Measurements from ENCODE around the gene DNAJC5G. TPM values are rescaled to one million over a fixed set of nuclear protein-coding genes. Genes with fewer than 3 reads are reported as not detected.

DNAJC5G gene
- total RNA-seq, 1 experiment from 2014 or later = 0.25 TPM

DNA sequence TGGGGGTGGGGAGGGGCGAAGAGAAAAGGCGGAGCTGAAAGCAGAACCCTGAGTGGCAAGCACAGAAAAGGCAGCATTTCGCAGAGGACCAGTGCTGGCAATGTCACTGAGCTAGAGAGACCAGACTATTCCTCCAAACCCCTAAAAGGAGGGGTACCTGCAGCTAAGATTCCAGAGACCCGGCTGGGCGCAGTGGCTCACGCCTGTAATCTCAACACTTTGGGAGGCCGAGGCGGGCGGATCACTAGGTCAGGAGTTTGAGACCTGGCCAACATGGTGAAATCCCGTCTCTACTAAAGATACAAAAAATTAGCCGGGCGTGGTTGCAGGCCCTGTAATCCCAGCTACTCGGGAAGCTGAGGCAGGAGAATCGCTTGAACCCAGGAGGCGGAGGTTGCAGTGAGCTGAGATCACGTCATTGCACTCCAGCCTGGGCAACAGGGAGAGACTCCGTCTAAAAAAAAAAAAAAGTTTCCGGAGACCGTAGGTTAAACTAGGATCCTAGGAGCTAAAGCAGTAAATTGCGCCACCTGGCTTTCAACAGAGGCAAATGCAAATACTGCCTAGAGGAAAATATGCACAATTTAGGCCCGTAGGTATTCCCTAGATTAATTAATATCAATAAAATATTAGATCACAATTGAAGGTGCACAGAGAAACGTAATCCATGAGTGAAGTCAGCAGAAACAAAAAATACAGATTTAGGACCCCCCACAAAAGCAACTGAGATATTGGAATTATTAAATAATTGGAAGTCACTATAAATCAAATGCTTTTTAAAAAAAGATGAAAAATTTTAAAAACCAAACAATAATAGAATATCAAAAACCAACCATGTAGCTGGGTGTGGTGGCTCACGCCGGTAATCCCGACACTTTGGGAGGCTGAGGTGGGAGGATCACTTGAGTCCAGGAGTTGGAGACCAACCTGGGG is 28.1 kb downstream of the DNAJC5G start:
- no TSS peak for BruUV-seq (replicated peaks)
- intact Hi-C loops (cut with micrococcal nuclease; ENCODE audit: unreplicated experiment) = loop anchor here (1.0 kb wide), 4 partner anchors 23 to 205 kb away; no protein-coding TSS in a partner anchor
- Mint-ChIP-seq H3K4me1 (ENCODE audit: low read depth, unreplicated experiment) (peaks cover 12% of the 10 kb centered on the region), H3K27ac (ENCODE audit: unreplicated experiment) (peak overlapping the region; percentile 55), H3K36me3 (ENCODE audit: insufficient read depth, unreplicated experiment) (no peaks in the 10 kb centered on the region), H3K4me3 (ENCODE audit: unreplicated experiment) (peak overlapping the region; percentile 40), H3K9me3 (ENCODE audit: unreplicated experiment) (no peaks in the 10 kb centered on the region), H3K27me3 (ENCODE audit: insufficient read depth, unreplicated experiment) (peaks cover 3% of the 10 kb centered on the region)
- Histone ChIP-seq H3K36me3 (ENCODE audit: control insufficient read depth, insufficient read depth, low read length) (no peaks in the 10 kb centered on the region), H3K27me3 (replicated peaks; ENCODE audit: control insufficient read depth, insufficient read depth, low read length) (no peaks in the 10 kb centered on the region), H3K4me3 (ENCODE audit: low read depth, low read length) (no peak overlapping the region), H3K4me1 (peaks cover 6% of the 10 kb centered on the region; the same call in 1 of the 2 replicates), H3K9me3 (no peaks in the 10 kb centered on the region)
- POLR2A ChIA-PET = interaction anchor here (0.9 kb wide), 1 partner anchor 10 kb away, joined by 4 read pairs; no protein-coding TSS in a partner anchor
- TF ChIP-seq, protein P1, sequence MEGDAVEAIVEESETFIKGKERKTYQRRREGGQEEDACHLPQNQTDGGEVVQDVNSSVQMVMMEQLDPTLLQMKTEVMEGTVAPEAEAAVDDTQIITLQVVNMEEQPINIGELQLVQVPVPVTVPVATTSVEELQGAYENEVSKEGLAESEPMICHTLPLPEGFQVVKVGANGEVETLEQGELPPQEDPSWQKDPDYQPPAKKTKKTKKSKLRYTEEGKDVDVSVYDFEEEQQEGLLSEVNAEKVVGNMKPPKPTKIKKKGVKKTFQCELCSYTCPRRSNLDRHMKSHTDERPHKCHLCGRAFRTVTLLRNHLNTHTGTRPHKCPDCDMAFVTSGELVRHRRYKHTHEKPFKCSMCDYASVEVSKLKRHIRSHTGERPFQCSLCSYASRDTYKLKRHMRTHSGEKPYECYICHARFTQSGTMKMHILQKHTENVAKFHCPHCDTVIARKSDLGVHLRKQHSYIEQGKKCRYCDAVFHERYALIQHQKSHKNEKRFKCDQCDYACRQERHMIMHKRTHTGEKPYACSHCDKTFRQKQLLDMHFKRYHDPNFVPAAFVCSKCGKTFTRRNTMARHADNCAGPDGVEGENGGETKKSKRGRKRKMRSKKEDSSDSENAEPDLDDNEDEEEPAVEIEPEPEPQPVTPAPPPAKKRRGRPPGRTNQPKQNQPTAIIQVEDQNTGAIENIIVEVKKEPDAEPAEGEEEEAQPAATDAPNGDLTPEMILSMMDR (IDR thresholded peaks at IDR 0.05; ENCODE audit: insufficient read depth in 1 of 2, low read depth in 1 of 2, low read length in 1 of 2, severe bottlenecking in 1 of 2, unreplicated experiment in 1 of 2) = peak; percentile 90 to 92
- CTCF ChIA-PET = interaction anchor here (0.6 to 2.3 kb wide), 20 partner anchors 9 to 1425 kb away, joined by 3 to 41 read pairs (median 5); partner anchors contain the start of genes ASXL2, SLC30A3 and TRIM54
- peak; percentile 67 to 70 for DNase-seq

DNA sequence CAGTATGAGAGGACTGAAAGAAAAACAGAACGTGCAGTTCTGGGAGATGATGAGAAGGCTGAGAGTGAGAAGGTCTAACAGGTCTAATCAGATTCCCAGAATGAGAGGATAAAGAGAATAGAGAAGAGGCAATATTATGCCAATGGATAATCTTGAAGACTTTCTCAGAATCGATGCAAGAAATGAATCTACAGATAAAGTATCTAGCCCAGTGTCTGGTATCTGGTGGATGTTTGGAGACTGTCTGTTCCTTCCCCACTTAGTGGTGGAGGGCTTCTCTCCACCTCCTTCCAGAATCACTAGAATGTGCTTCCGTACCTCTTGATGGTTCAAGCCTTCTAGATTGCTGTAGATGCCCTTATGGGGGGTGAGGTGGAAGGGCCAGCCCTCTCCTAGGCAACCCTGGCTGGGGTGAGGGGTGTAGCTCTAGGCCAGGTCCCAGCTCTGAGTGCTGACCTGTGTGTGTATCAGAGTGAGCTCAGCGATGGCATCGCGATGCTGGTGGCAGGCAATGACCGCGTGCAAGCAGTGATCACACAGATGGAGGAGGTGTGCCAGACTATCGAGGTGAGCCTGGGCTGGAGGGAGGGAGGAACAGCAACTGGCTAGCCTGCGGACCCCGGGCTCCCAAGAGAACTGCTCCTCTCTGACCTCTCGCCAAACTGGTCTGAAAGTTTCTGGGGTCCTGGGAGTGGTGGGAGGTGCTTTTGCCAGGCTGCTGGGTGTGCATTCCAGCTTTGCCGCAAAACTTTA is 29.4 kb downstream of the DNAJC5G start:
- no TSS peak for BruUV-seq (replicated peaks)
- H3K27ac Mint-ChIP-seq (ENCODE audit: unreplicated experiment) = no peak overlapping the region
- no peak overlapping the region for H3K4me3 Mint-ChIP-seq (ENCODE audit: unreplicated experiment)
- ChIA-PET CTCF (no interaction called here), POLR2A (no interaction called here)
- no peaks in the 10 kb centered on the region for H3K4me1 Mint-ChIP-seq (ENCODE audit: low read depth, unreplicated experiment)
- H3K36me3 Mint-ChIP-seq (ENCODE audit: insufficient read depth, unreplicated experiment) = peaks cover 3% of the 10 kb centered on the region
- H3K36me3 ChIP-seq (ENCODE audit: control insufficient read depth, insufficient read depth, low read length) = no peaks in the 10 kb centered on the region
- TF ChIP-seq, protein P1 (IDR thresholded peaks at IDR 0.05; ENCODE audit: insufficient read depth in 1 of 2, low read depth in 1 of 2, low read length in 1 of 2, severe bottlenecking in 1 of 2, unreplicated experiment in 1 of 2) = no peak
- intact Hi-C loops (cut with micrococcal nuclease; ENCODE audit: unreplicated experiment) = no loop called here
- H3K9me3 Mint-ChIP-seq (ENCODE audit: unreplicated experiment) = no peaks in the 10 kb centered on the region
- H3K4me1 ChIP-seq = peaks cover 6% of the 10 kb centered on the region; the same call in 1 of the 2 replicates
- peaks cover 3% of the 10 kb centered on the region for H3K27me3 Mint-ChIP-seq (ENCODE audit: insufficient read depth, unreplicated experiment)
- no peaks in the 10 kb centered on the region for H3K27me3 ChIP-seq (replicated peaks; ENCODE audit: control insufficient read depth, insufficient read depth, low read length)
- no peaks in the 10 kb centered on the region for H3K9me3 ChIP-seq
- DNase-seq = no peak
- no peak overlapping the region for H3K4me3 ChIP-seq (ENCODE audit: low read depth, low read length)

DNA sequence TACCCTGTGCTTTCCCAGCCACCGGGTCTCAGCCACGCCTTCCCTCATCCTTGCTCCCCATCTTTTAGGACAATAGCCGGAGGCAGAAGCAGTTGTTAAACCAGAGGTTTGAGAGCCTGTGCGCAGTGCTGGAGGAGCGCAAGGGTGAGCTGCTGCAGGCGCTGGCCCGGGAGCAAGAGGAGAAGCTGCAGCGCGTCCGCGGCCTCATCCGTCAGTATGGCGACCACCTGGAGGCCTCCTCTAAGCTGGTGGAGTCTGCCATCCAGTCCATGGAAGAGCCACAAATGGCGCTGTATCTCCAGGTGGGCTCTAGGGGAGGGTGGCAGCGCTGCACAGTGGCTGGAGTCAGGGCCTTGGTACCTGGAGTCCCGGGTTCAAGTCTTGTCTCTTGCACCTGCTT is 30.3 kb downstream of the DNAJC5G start:
- intact Hi-C loops (cut with micrococcal nuclease; ENCODE audit: unreplicated experiment) = no loop called here

More for the DNA sequence above, 30.3 kb downstream of the DNAJC5G start:
- Histone ChIP-seq H3K9me3 (no peaks in the 10 kb centered on the region), H3K4me3 (ENCODE audit: low read depth, low read length) (no peak overlapping the region), H3K36me3 (ENCODE audit: control insufficient read depth, insufficient read depth, low read length) (no peaks in the 10 kb centered on the region), H3K4me1 (peaks cover 6% of the 10 kb centered on the region; the same call in 1 of the 2 replicates), H3K27me3 (replicated peaks; ENCODE audit: control insufficient read depth, insufficient read depth, low read length) (no peaks in the 10 kb centered on the region)
- no TSS peak for BruUV-seq (replicated peaks)
- H3K27ac Mint-ChIP-seq (ENCODE audit: unreplicated experiment) = no peak overlapping the region
- peaks cover 7% of the 10 kb centered on the region for H3K36me3 Mint-ChIP-seq (ENCODE audit: insufficient read depth, unreplicated experiment)
- H3K4me1 Mint-ChIP-seq (ENCODE audit: low read depth, unreplicated experiment) = no peaks in the 10 kb centered on the region
- no peak overlapping the region for H3K4me3 Mint-ChIP-seq (ENCODE audit: unreplicated experiment)
- peaks cover 3% of the 10 kb centered on the region for H3K27me3 Mint-ChIP-seq (ENCODE audit: insufficient read depth, unreplicated experiment)
- CTCF ChIA-PET = no interaction called here
- POLR2A ChIA-PET = no interaction called here
- DNase-seq = no peak
- no peaks in the 10 kb centered on the region for H3K9me3 Mint-ChIP-seq (ENCODE audit: unreplicated experiment)
- TF ChIP-seq, protein P1 (IDR thresholded peaks at IDR 0.05; ENCODE audit: insufficient read depth in 1 of 2, low read depth in 1 of 2, low read length in 1 of 2, severe bottlenecking in 1 of 2, unreplicated experiment in 1 of 2) = no peak
